GM21723 (cell line): ENCODE results near the gene TLDC2.
A peak's percentile ranks its signal among the peaks of the same experiment; 100 is the strongest.
"Not testable (repeated sequence)": the region's sequence is repeated elsewhere in the genome, so short reads cannot be mapped to it uniquely, and the experiment has no call there.

ENCODE experiments used
- ATAC-seq: cut with Tn5 transposase; IDR thresholded peaks from one replicate; pipeline ENCODE4 v1.9.1; 2021; ENCODE audit warnings: mild to moderate bottlenecking, moderate library complexity; ENCODE audit not compliant: unreplicated experiment

The TLDC2 gene

DNA sequence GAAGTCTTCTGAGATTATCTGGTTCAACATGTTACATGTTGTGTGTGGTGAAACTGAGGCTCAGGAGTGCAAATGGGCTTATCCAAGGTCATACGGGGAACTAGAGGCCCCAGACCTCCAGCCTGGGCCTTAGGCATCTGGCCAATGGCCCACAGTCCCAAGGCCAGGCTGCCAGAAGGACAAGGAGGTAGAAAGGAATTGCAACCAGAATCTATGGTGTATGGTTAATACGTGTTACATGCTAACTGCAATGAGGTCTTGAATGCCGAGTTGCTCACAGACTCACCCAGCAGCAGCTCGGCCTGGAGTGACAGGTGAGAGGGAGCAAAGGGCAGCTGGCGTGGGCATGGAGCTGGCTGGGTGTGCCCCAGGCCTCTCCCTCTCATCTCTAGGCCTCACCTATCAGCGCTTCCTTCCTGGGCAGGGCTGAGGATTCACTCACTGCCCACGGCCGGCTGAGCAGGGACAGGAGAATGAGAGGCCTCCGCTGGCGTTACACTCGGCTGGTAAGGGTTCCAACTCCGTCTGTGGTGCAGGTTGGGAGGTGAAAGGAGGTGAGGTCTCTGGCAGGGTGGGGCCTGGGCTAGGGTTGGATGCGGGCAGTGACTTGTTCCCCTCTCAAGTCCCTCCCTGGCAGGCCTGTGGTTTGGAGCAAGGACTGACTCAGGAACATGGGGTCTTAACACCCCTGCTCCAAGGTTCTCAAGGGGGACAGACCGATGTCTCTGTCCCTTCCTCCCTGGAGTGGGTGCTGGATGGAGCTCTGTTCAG, at the start of gene TLDC2:
Gene TLDC2 (plus strand): TSS at position 437 of the 771 bp plus-strand sequence. CDS start 37 bp downstream, at position 474.
- no peak for ATAC-seq

- no peak for ATAC-seq
Observed at GRCh38 chr20:36826554-36827244, 49.2 kb upstream of the TLDC2 start.

- peak; percentile 86 for ATAC-seq
Observed at GRCh38 chr20:36827541-36828279, 48.2 kb upstream of the TLDC2 start.

DNA sequence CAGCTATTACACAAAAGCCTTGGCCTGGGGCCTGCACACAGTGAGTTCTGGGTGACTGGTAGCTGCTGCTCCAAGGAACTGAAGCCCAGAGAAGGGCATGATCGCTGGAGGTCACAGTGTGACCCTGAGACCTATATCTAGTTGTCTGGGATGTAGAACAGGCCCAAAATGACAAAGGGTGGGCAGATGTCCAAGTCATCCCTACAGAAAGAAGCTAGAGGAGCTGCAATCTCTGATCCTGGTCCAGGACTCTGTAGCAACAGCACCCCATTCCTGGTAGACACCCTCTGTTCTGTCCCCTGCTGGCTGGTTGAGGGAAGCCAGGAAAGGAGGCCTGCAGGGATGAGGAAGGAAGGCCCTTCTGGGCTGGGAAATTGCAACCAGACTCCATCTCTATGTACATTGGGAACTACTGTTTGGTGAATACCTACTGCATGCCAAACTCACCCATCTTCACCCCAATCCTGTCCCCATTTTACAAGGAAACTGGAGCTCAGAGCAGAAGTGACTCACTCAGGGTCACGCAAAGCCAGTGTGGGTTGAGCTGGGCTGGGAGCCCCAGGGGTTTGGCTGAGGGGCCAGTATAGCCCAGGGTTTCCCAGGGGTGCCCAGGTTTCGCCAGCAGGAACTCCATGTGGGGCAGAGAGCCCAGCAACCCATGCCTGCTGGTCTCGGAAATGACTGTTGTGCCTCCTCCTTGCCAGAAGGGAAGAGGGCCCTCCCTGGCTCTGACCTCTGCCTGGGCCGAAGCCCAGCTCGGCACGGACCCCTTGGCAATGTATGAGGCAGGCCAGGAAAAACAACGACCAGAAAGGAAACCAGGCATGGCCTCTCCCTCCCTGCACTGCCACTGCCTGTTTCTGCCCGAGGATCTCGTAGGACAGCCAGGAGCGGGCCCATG, 44.9 kb upstream of the TLDC2 start:
- no peak for ATAC-seq

DNA sequence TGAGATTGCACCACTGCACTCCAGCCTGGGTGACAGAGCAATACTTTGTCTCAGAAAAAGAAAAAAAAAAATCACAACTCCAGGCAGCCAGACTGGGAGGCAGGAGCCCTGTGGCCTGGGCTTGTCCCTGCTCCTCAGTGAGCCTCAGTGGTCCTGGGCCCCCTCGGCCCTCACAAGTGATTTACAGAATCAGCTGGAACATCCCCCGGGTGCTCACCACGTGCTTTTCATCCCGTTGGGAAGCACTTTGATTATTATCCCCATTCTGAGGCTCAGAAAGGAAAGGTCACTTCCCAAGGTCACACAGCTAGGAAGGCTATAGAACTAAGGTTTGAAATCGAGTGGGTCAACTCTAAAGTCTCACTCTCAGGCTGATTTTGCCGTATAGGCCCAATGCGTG, 43.1 kb upstream of the TLDC2 start:
- ATAC-seq = no peak

DNA sequence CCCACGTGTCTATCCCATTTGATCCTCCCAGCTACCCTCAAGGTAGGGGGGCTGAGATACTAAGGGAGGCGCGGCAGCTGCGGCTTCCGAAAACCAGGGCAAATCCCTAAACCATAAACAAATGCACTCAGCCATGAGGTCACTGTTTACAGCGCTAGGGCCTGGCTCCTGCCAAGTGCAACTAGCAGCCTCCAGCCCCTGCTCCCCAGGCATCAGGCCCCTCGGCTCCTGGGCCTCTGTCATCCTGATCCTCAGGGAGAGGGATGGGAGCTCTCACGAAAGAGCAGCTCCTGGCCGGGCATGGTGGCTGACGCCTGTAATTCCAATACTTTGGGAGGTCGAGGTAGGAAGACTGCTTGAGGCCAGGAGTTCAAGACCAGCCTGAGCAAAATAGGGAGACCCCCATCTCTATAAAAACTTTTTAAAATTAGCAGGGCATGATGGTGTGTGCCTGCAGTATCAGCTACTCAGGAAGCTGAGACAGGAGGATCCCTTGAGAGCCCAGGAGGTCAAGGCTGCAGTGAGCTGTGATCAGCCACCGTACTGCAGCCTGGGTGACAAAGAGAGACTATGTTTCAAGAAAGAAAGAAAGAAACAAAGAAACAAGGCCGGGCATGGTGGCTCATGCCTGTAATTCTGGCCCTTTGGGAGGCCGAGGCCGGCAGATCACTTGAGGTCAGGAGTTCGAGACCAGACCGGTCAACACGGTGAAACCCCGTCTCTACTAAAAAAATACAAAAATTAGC, 42.5 kb upstream of the TLDC2 start:
- no peak for ATAC-seq

- ATAC-seq = no peak
Observed at GRCh38 chr20:36835025-36835424, 40.9 kb upstream of the TLDC2 start.

DNA sequence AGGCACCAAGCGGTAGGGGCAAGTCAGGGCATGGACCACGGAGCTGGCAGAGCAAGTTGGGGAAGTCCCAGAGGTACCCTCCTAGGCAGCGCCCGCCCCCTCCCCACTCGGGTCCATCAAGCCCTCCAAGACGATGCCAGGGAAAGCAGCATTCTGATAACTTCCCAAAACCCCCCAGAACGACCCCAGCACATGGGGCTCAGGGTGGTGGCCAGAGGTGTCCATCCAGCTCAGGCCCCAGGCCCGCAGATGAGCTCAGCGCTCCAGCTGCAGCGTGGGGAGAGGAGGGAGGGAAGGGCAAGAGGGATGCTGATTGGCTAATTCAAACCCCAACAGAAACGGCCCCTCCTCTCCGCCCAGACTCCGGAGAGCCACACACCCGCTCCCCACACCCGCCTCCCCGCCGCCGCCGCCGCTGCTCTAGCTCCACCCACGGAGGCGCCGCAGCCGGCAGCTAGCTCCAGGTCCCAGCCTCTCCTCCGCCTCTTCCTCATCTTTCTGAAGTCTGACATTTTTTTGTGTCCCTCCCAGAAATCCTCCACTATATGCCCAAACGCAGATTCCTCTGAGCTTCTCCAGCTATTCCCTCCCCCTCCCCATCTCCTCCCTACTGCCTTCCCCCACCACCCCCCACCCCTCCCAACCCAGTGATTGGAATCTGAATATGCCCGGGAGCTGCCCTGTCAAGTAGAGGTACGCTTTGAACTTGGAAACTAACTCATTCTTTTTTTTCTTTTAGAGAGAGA, 40.3 kb upstream of the TLDC2 start:
- ATAC-seq = peak; percentile 81

- peak; percentile 43 for ATAC-seq
Observed at GRCh38 chr20:36836591-36837269, 39.2 kb upstream of the TLDC2 start.

GRCh38 chr20:36838376-36838775, 37.6 kb upstream of the TLDC2 start:
- not testable (repeated sequence) for ATAC-seq

DNA sequence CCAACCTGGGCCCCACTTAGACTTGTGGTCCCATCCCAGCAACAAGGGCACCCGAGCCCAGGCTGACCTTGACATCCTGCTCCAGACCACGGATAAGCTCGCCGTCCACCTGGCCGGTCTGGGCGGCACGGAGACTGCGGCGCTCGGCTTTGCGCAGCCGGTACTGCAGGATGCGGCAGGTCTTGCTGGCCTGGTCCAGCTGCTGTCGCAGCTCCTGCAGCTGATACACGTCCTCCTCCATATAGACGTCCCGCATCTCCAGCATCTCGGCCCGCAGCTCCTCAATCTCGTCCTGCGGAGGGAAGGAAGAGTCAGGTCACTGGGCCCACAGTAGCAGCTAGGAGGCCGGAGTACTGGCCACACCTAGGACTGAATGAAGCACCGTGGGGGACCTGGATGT, 36.8 kb upstream of the TLDC2 start:
- no peak for ATAC-seq

- ATAC-seq = not testable (repeated sequence)
Observed at GRCh38 chr20:36841030-36841429, 34.9 kb upstream of the TLDC2 start.

GRCh38 chr20:36845288-36845971, 30.5 kb upstream of the TLDC2 start:
- no peak for ATAC-seq

- ATAC-seq = no peak
Observed at GRCh38 chr20:36847009-36847709, 28.8 kb upstream of the TLDC2 start.

- ATAC-seq = no peak
Observed at GRCh38 chr20:36847710-36848040, 28.3 kb upstream of the TLDC2 start.

DNA sequence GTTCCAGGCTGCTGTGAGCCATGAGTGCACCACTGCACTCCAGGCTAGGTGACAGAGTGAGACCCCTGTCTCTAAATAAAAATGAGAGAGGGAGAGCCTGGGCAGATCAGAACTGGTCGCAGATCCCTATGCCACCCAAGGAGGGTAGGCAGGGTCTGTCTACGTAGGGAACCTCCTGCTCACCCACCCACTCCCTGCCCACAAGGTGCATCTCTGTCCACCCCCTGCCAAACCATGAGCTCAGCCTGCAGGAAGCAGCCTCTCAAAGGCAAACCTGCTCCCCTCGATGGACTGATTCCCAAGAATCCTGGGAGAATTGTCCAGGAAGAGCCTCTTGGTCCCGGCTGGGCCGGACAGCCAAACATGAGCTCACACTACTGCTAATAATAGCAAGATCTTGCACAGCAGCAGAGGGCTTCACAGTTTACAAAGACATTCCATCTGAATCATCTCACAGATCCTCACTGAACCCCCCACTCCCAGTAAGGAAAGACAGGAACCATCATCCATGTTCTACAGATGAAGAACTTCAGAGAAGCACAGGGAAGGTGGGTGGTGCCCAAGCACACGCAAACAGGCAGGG, 27.8 kb upstream of the TLDC2 start:
- ATAC-seq = no peak

DNA sequence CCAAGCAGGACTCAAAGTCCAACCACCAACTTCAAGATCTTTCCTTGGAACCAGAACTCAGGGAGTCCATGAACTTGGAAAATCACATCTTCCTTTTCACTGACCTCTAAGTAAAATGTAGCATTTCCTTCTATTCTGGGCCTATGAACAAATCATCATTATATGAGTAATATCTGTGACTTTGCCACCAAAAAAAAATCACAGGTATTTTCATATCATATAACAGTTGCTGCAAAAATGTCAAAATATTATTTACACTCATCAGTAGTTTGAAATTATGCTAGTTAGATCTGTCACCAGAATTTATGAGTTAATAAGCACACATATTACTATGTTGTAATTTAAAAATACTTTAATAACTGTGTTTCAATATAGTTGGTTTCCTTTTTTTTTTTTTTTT, 27.3 kb upstream of the TLDC2 start:
- no peak for ATAC-seq
